Astrocyte (in vitro differentiated cells and primary cell): Measurements from ENCODE around the gene OR10D3.

ENCODE experiments used
- CTCF ChIP-seq: IDR thresholded peaks from 2 replicates; pipeline ENCODE4 v1.5.1; 2011; ENCODE audit warnings: low read depth, mild to moderate bottlenecking, inconsistent platforms, low read length, moderate library complexity; ENCODE audit not compliant: insufficient read depth
- EZH2 ChIP-seq: IDR thresholded peaks from 2 replicates; pipeline ENCODE4 v1.6.1; 2012; ENCODE audit warnings: mild to moderate bottlenecking, low read length, inconsistent platforms; ENCODE audit not compliant: insufficient read depth

DNA sequence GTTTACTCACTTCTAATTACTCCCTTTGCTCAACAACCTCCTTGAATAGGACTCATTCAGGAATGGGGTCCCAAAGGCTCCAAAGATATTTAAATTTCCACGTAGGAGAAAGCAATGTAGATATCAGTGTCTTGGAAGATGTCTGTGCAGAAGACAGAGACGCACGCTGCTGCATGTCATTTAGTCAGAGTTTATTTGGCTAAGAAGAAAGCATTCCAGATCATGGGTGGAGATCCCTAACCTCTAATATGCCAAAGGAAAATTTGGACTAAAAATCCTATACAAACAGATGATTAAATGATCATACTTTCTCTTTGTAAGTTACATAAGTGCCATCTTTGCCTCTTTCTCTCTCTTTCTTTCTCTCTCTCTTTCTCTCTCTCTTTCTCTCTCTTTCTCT, at the start of gene OR10D3:
- TF ChIP-seq CTCF (no peak), EZH2 (no peak)
